Suprapubic skin (tissue), 4 donors: ENCODE results near the gene TMEM143. TPM values are rescaled to one million over a fixed set of nuclear protein-coding genes. Genes with fewer than 3 reads are reported as not detected.
A peak's percentile ranks its signal among the peaks of the same experiment; 100 is the strongest.

Source experiments
- DNase-seq, 2 donors: peaks; one replicate each; pipeline ENCODE4 v3.0.0-alpha.2; 2019; ENCODE audit warnings: low spot score in 2 of 2
- H3K27ac ChIP-seq: fragments of 200-600 bp; sonication (generic); one replicate; pipeline ENCODE4 v1.5.1; 2019
- H3K27me3 ChIP-seq: fragments of 200-600 bp; sonication (generic); one replicate; pipeline ENCODE4 v1.5.1; 2019
- H3K36me3 ChIP-seq: fragments of 200-600 bp; sonication (generic); one replicate; pipeline ENCODE4 v1.5.1; 2019
- H3K4me1 ChIP-seq: fragments of 200-600 bp; sonication (generic); one replicate; pipeline ENCODE4 v1.5.1; 2019
- H3K4me3 ChIP-seq: fragments of 200-600 bp; sonication (generic); one replicate; pipeline ENCODE4 v1.5.1; 2019; ENCODE audit warnings: mild to moderate bottlenecking
- H3K9me3 ChIP-seq: fragments of 200-600 bp; sonication (generic); one replicate; pipeline ENCODE4 v1.5.1; 2019
- CTCF ChIP-seq, 2 donors: fragments of 200-600 bp in 1 of 2; fragments of 450-650 bp in 1 of 2; sonication (generic) in 1 of 2; IDR thresholded peaks; one replicate each; pipeline ENCODE4 v1.5.1; 2016 to 2019; ENCODE audit warnings: antibody characterized with exemption in 2 of 2, mild to moderate bottlenecking in 1 of 2, moderate library complexity in 1 of 2
- EP300 ChIP-seq: sonication (generic); formaldehyde crosslinking; IDR thresholded peaks from one replicate; pipeline ENCODE4 v1.6.1; 2017; ENCODE audit warnings: antibody characterized with exemption
- POLR2A ChIP-seq, 2 donors: fragments of 450-650 bp; IDR thresholded peaks; one replicate each; pipeline ENCODE4 v1.6.1; 2017; ENCODE audit warnings: antibody characterized with exemption in 2 of 2, mild to moderate bottlenecking in 2 of 2, moderate library complexity in 2 of 2
- POLR2AphosphoS5 ChIP-seq, 3 donors: sonication (generic); formaldehyde crosslinking; IDR thresholded peaks; one replicate each; pipeline ENCODE4 v1.6.1; 2017; ENCODE audit warnings: antibody characterized with exemption in 3 of 3
- WGBS: methylation state at CpG from one replicate; pipeline ENCODE4 v1.1.5; 2018; 5-methylcytosine and 5-hydroxymethylcytosine counted together
- total RNA-seq, 4 donors: library from RNA; depleted of rRNA; stranded (reverse); fragments of >200 nt; gene quantifications; one replicate each; pipeline ENCODE4 v1.1.0, GENCODE V29; 2016

The TMEM143 gene
- total RNA-seq, 4 donors from 2014 or later: 7.8 to 14.7 (median 9.3) TPM

GRCh38 chr19:48332662-48333466, 30.9 kb downstream of the TMEM143 start:
- H3K4me1 ChIP-seq: peaks cover 52% of the 10 kb centered on the region
- WGBS: 2% methylated on average over 24 of the region's 25 CpGs

GRCh38 chr19:48332351-48332661, 31.4 kb downstream of the TMEM143 start:
- H3K9me3 ChIP-seq: no peaks in the 10 kb centered on the region
- H3K36me3 ChIP-seq: peaks cover 7% of the 10 kb centered on the region
- no peak for TF ChIP-seq POLR2AphosphoS5 (IDR thresholded peaks at IDR 0.05)
- no peak for TF ChIP-seq EP300
- no peak for TF ChIP-seq CTCF (IDR thresholded peaks at IDR 0.05)
- no peak for TF ChIP-seq POLR2A (IDR thresholded peaks at IDR 0.05)
- WGBS: 33% methylated on average over 6 of the region's 6 CpGs
- no peaks in the 10 kb centered on the region for H3K27me3 ChIP-seq
- peaks cover 58% of the 10 kb centered on the region for H3K4me1 ChIP-seq
- peak overlapping the region; percentile 54 for H3K4me3 ChIP-seq
- H3K27ac ChIP-seq: peak overlapping the region; percentile 92
- no peak for DNase-seq

More at GRCh38 chr19:48332662-48333466, 30.9 kb downstream of the TMEM143 start:
- Histone ChIP-seq H3K36me3 (peaks cover 7% of the 10 kb centered on the region), H3K27me3 (no peaks in the 10 kb centered on the region), H3K4me3 (peak overlapping the region; percentile 54), H3K9me3 (no peaks in the 10 kb centered on the region), H3K27ac (peak overlapping the region; percentile 92)
- TF ChIP-seq EP300 (no peak), POLR2A (IDR thresholded peaks at IDR 0.05) (peak in 1 of 2 donors; percentile 10), CTCF (IDR thresholded peaks at IDR 0.05) (no peak), POLR2AphosphoS5 (IDR thresholded peaks at IDR 0.05) (no peak)
- DNase-seq: peak; percentile 93 to 95

GRCh38 chr19:48330012-48330681, 33.6 kb downstream of the TMEM143 start:
- WGBS: 30% methylated on average over 29 of the region's 41 CpGs
- TF ChIP-seq POLR2A (IDR thresholded peaks at IDR 0.05) (peak; percentile 10 to 28), CTCF (IDR thresholded peaks at IDR 0.05) (peak in 1 of 2 donors; percentile 8), POLR2AphosphoS5 (IDR thresholded peaks at IDR 0.05) (peak in 1 of 3 donors; percentile 54), EP300 (no peak)

GRCh38 chr19:48329167-48329891, 34.4 kb downstream of the TMEM143 start:
- Histone ChIP-seq H3K4me1 (peaks cover 86% of the 10 kb centered on the region), H3K36me3 (peaks cover 7% of the 10 kb centered on the region), H3K9me3 (no peaks in the 10 kb centered on the region), H3K27me3 (no peaks in the 10 kb centered on the region), H3K4me3 (peak overlapping the region; percentile 55), H3K27ac (peak overlapping the region; percentile 83)
- TF ChIP-seq CTCF (IDR thresholded peaks at IDR 0.05): no peak
- no peak for TF ChIP-seq EP300
- no peak for TF ChIP-seq POLR2A (IDR thresholded peaks at IDR 0.05)
- TF ChIP-seq POLR2AphosphoS5 (IDR thresholded peaks at IDR 0.05): no peak
- 65% methylated on average over 15 of the region's 15 CpGs for WGBS
- no peak for DNase-seq

More at GRCh38 chr19:48330012-48330681, 33.6 kb downstream of the TMEM143 start:
- H3K4me3 ChIP-seq: peak overlapping the region; percentile 55
- H3K27me3 ChIP-seq: no peaks in the 10 kb centered on the region
- peaks cover 7% of the 10 kb centered on the region for H3K36me3 ChIP-seq
- no peaks in the 10 kb centered on the region for H3K9me3 ChIP-seq
- peak in 1 of 2 donors; percentile 83 for DNase-seq
- peak overlapping the region; percentile 83 for H3K27ac ChIP-seq
- H3K4me1 ChIP-seq: peaks cover 79% of the 10 kb centered on the region
